HEK293T (cell line): ENCODE measurements around the gene IL1RAPL1.

ENCODE experiments used
- CTCF ChIA-PET: fragments of 350-600 bp; formaldehyde crosslinking; extraction: SDS; loops from one replicate; lab custom pipeline; 2021; ENCODE audit warnings: antibody characterized with exemption, inconsistent platforms; lab: Yijun Ruan, JAX
- POLR2A ChIA-PET: fragments of 350-600 bp; formaldehyde crosslinking; extraction: SDS; loops from one replicate; lab custom pipeline; 2020; ENCODE audit warnings: antibody characterized with exemption, inconsistent platforms; lab: Yijun Ruan, JAX
- DNase-seq: peaks from one replicate; pipeline ENCODE4 v3.0.0; 2012; ENCODE audit warnings: mixed read lengths; ENCODE audit errors: extremely low spot score
- ARNT ChIP-seq: fragments of 450-650 bp; IDR thresholded peaks from 2 replicates; pipeline ENCODE4 v1.6.1; 2017; ENCODE audit warnings: mild to moderate bottlenecking
- BHLHE40 ChIP-seq: fragments of 450-650 bp; IDR thresholded peaks from 2 replicates; pipeline ENCODE4 v1.6.1; 2016; ENCODE audit warnings: mild to moderate bottlenecking, moderate library complexity, borderline replicate concordance
- CTBP1 ChIP-seq: fragments of 450-650 bp; IDR thresholded peaks from 2 replicates; pipeline ENCODE4 v1.6.1; 2016; ENCODE audit warnings: borderline replicate concordance
- ELF4 ChIP-seq: fragments of 450-650 bp; IDR thresholded peaks from 2 replicates; pipeline ENCODE4 v1.6.1; 2017; ENCODE audit warnings: antibody characterized with exemption
- FOXA1 ChIP-seq: fragments of 450-650 bp; IDR thresholded peaks from 2 replicates; pipeline ENCODE4 v1.6.1; 2016; ENCODE audit warnings: mild to moderate bottlenecking
- FOXK2 ChIP-seq: fragments of 450-650 bp; IDR thresholded peaks from 2 replicates; pipeline ENCODE4 v1.6.1; 2016; ENCODE audit warnings: mild to moderate bottlenecking
- FOXM1 ChIP-seq: fragments of 450-650 bp; IDR thresholded peaks from 2 replicates; pipeline ENCODE4 v1.6.1; 2017; ENCODE audit warnings: mild to moderate bottlenecking, borderline replicate concordance
- HDGF ChIP-seq: fragments of 450-650 bp; IDR thresholded peaks from 2 replicates; pipeline ENCODE4 v1.6.1; 2017; ENCODE audit warnings: antibody characterized with exemption, borderline replicate concordance
- L3MBTL2 ChIP-seq: fragments of 450-650 bp; conservative IDR thresholded peaks from 2 replicates; pipeline ENCODE4 v1.6.1; 2016; ENCODE audit warnings: mild to moderate bottlenecking
- LEF1 ChIP-seq: fragments of 450-650 bp; IDR thresholded peaks from 2 replicates; pipeline ENCODE4 v1.6.1; 2017; ENCODE audit warnings: mild to moderate bottlenecking, borderline replicate concordance
- NFRKB ChIP-seq: fragments of 450-650 bp; IDR thresholded peaks from 2 replicates; pipeline ENCODE4 v1.6.1; 2016; ENCODE audit warnings: mild to moderate bottlenecking, moderate library complexity
- PKNOX1 ChIP-seq: fragments of 450-650 bp; IDR thresholded peaks from 2 replicates; pipeline ENCODE4 v1.6.1; 2016
- SP1 ChIP-seq: fragments of 450-650 bp; IDR thresholded peaks from 2 replicates; pipeline ENCODE4 v1.6.1; 2017
- SUZ12 ChIP-seq: fragments of 450-650 bp; IDR thresholded peaks from 2 replicates; pipeline ENCODE4 v1.6.1; 2016; ENCODE audit warnings: mild to moderate bottlenecking
- TARDBP ChIP-seq: fragments of 450-650 bp; IDR thresholded peaks from 2 replicates; pipeline ENCODE4 v1.6.1; 2016
- ZNF384 ChIP-seq: fragments of 450-650 bp; IDR thresholded peaks from 2 replicates; pipeline ENCODE4 v1.6.1; 2016

The IL1RAPL1 gene

GRCh38 chrX:29952016-29952415 is 1364.8 kb downstream of the IL1RAPL1 start:
- ChIA-PET CTCF (no interaction called here), POLR2A (no interaction called here)
- no peak for DNase-seq
- TF ChIP-seq FOXM1 (no peak), BHLHE40 (no peak), PKNOX1 (no peak), NFRKB (no peak), TARDBP (no peak), L3MBTL2 (no peak), FOXA1 (no peak), ELF4 (no peak), FOXK2 (no peak), HDGF (no peak), SUZ12 (no peak), ARNT (no peak), LEF1 (no peak)

- POLR2A ChIA-PET, result no interaction called here
- CTCF ChIA-PET, result no interaction called here
- TF ChIP-seq HDGF (no peak), CTBP1 (no peak), L3MBTL2 (no peak), ELF4 (no peak), ARNT (no peak), FOXA1 (no peak), SUZ12 (no peak), SP1 (no peak), NFRKB (no peak)
- no peak for DNase-seq
Observed at GRCh38 chrX:29962061-29962460, 1374.8 kb downstream of the IL1RAPL1 start.

GRCh38 chrX:29965634-29966033 is 1378.4 kb downstream of the IL1RAPL1 start:
- DNase-seq, result no peak
- ChIA-PET POLR2A (no interaction called here), CTCF (no interaction called here)
- TF ChIP-seq SUZ12 (no peak), BHLHE40 (no peak), ELF4 (no peak), LEF1 (no peak), FOXK2 (no peak), CTBP1 (no peak), HDGF (no peak), ARNT (no peak), SP1 (no peak), FOXM1 (no peak), NFRKB (no peak), L3MBTL2 (no peak), PKNOX1 (no peak), TARDBP (no peak), FOXA1 (no peak), ZNF384 (no peak)

- ChIA-PET CTCF (no interaction called here), POLR2A (no interaction called here)
- DNase-seq, result no peak
- TF ChIP-seq TARDBP (no peak), BHLHE40 (no peak), SP1 (no peak), HDGF (no peak), SUZ12 (no peak), LEF1 (no peak), PKNOX1 (no peak), FOXM1 (no peak), L3MBTL2 (no peak), FOXA1 (no peak), ZNF384 (no peak)
Observed at GRCh38 chrX:29992083-29992482, 1404.8 kb downstream of the IL1RAPL1 start.

- ChIA-PET CTCF (no interaction called here), POLR2A (no interaction called here)
- no peak for DNase-seq
- TF ChIP-seq BHLHE40, result no peak
- no peak for TF ChIP-seq CTBP1
- no peak for TF ChIP-seq ARNT
- no peak for TF ChIP-seq NFRKB
- TF ChIP-seq FOXK2, result no peak
- no peak for TF ChIP-seq FOXA1
- no peak for TF ChIP-seq HDGF
- TF ChIP-seq LEF1, result no peak
- TF ChIP-seq TARDBP, result no peak
- TF ChIP-seq FOXM1, result no peak
- TF ChIP-seq SUZ12, result no peak
- TF ChIP-seq SP1, result no peak
- TF ChIP-seq ELF4, result no peak
- TF ChIP-seq L3MBTL2, result no peak
- TF ChIP-seq ZNF384, result no peak
- no peak for TF ChIP-seq PKNOX1
Observed at GRCh38 chrX:30005813-30006212, 1418.6 kb downstream of the IL1RAPL1 start.
